Trophoblast cell (in vitro differentiated cells and primary cell): ENCODE results near the gene ALOX5AP.

Experiments
- DNase-seq, 2 donors: peaks; one replicate each; pipeline ENCODE4 v3.0.0-alpha.2; 2016
- H2AFZ ChIP-seq: 2 replicates; pipeline ENCODE4 v1.6.1; 2013; ENCODE audit warnings: low read length, moderate library complexity, mild to moderate bottlenecking; ENCODE audit not compliant: insufficient read depth, poor library complexity
- H2AK5ac ChIP-seq: 2 replicates; pipeline ENCODE4 v1.6.1; 2013; ENCODE audit warnings: mild to moderate bottlenecking, low read length
- H2BK120ac ChIP-seq: 2 replicates; pipeline ENCODE4 v1.6.1; 2013; ENCODE audit warnings: low read length, mild to moderate bottlenecking, moderate library complexity; ENCODE audit not compliant: insufficient read depth, poor library complexity
- H2BK12ac ChIP-seq: 2 replicates; pipeline ENCODE4 v1.6.1; 2013; ENCODE audit warnings: mild to moderate bottlenecking, low read length, moderate library complexity
- H2BK5ac ChIP-seq: 2 replicates; pipeline ENCODE4 v1.6.1; 2013; ENCODE audit warnings: low read length, low read depth, moderate library complexity, mild to moderate bottlenecking; ENCODE audit not compliant: poor library complexity
- H3K14ac ChIP-seq: 2 replicates; pipeline ENCODE4 v1.6.1; 2013; ENCODE audit warnings: mild to moderate bottlenecking, low read length
- H3K18ac ChIP-seq: 2 replicates; pipeline ENCODE4 v1.6.1; 2013; ENCODE audit warnings: mild to moderate bottlenecking, low read length
- H3K23ac ChIP-seq: 2 replicates; pipeline ENCODE4 v1.6.1; 2013; ENCODE audit warnings: low read length
- H3K27ac ChIP-seq: 2 replicates; pipeline ENCODE4 v1.5.1; 2013; ENCODE audit warnings: low read depth, mild to moderate bottlenecking, inconsistent platforms, low read length, moderate library complexity
- H3K27me3 ChIP-seq: 2 replicates; pipeline ENCODE4 v1.6.1; 2013; ENCODE audit warnings: inconsistent platforms, mild to moderate bottlenecking, low read length, moderate library complexity; ENCODE audit not compliant: insufficient read depth
- H3K36me3 ChIP-seq, 2 experiments: 1 replicate in 1 of 2; 2 replicates in 1 of 2; pipeline ENCODE4 v1.6.1; 2013; ENCODE audit warnings: low read length in 2 of 2, mild to moderate bottlenecking in 2 of 2, moderate library complexity in 1 of 2; ENCODE audit not compliant: insufficient read depth in 2 of 2, control insufficient read depth in 1 of 2
- H3K4ac ChIP-seq: 2 replicates; pipeline ENCODE4 v1.6.1; 2013; ENCODE audit warnings: low read depth, mild to moderate bottlenecking, low read length, moderate library complexity
- H3K4me1 ChIP-seq, 2 experiments: 1 replicate in 1 of 2; 2 replicates in 1 of 2; pipeline ENCODE4 v1.6.1; 2013; ENCODE audit warnings: low read length in 2 of 2, mild to moderate bottlenecking in 2 of 2, moderate library complexity in 1 of 2; ENCODE audit not compliant: insufficient read depth in 2 of 2, control insufficient read depth in 1 of 2
- H3K4me2 ChIP-seq: 2 replicates; pipeline ENCODE4 v1.6.1; 2013; ENCODE audit warnings: inconsistent platforms, mild to moderate bottlenecking, low read length, moderate library complexity
- H3K4me3 ChIP-seq: 2 replicates; pipeline ENCODE4 v1.5.1; 2013; ENCODE audit warnings: mild to moderate bottlenecking, low read depth, low read length, inconsistent platforms
- H3K79me1 ChIP-seq: one replicate; pipeline ENCODE4 v1.6.1; 2013; ENCODE audit warnings: low read length
- H3K79me2 ChIP-seq: 2 replicates; pipeline ENCODE4 v1.6.1; 2013; ENCODE audit warnings: low read length, mild to moderate bottlenecking; ENCODE audit not compliant: control insufficient read depth, insufficient read depth, poor library complexity
- H3K9ac ChIP-seq: 2 replicates; pipeline ENCODE4 v1.6.1; 2013; ENCODE audit warnings: mild to moderate bottlenecking, low read length
- H3K9me3 ChIP-seq: 2 replicates; pipeline ENCODE4 v1.6.1; 2013; ENCODE audit warnings: low read depth, mild to moderate bottlenecking, control low read depth, inconsistent platforms, low read length; ENCODE audit not compliant: insufficient read depth
- H4K12ac ChIP-seq: 2 replicates; pipeline ENCODE4 v1.6.1; 2013; ENCODE audit warnings: low read depth, mild to moderate bottlenecking, low read length, moderate library complexity
- H4K8ac ChIP-seq: 2 replicates; pipeline ENCODE4 v1.6.1; 2013; ENCODE audit warnings: low read depth, mild to moderate bottlenecking, low read length, moderate library complexity
- H4K91ac ChIP-seq: one replicate; pipeline ENCODE4 v1.6.1; 2013; ENCODE audit warnings: low read depth, mild to moderate bottlenecking, low read length, moderate library complexity
- WGBS: extraction: QIAGEN DNeasy Blood & Tissue Kit; methylation state at CpG from one replicate; pipeline ENCODE4 v1.1.7; 2013; ENCODE audit warnings: missing lambda C conversion rate; ENCODE audit not compliant: insufficient read length, insufficient coverage; ENCODE audit errors: extremely low coverage; 5-methylcytosine and 5-hydroxymethylcytosine counted together

ALOX5AP gene

GRCh38 chr13:30715372-30715756 lies 20.0 kb upstream of the ALOX5AP start:
- Histone ChIP-seq H3K23ac (no peak overlapping the region), H2AK5ac (no peak overlapping the region), H3K14ac (no peak overlapping the region), H3K4ac (no peak overlapping the region), H4K91ac (no peak overlapping the region), H3K79me2 (no peaks in the 10 kb centered on the region), H3K4me1 (peaks cover 3 to 14% of the 10 kb centered on the region in 2 experiments), H3K27ac (no peak overlapping the region), H3K27me3 (no peaks in the 10 kb centered on the region), H2BK5ac (no peak overlapping the region), H3K36me3 (no peaks in the 10 kb centered on the region), H4K12ac (no peak overlapping the region), H3K79me1 (no peaks in the 10 kb centered on the region), H2BK12ac (no peak overlapping the region), H3K9ac (no peak overlapping the region), H3K4me3 (no peak overlapping the region), H4K8ac (no peak overlapping the region), H3K9me3 (no peaks in the 10 kb centered on the region), H3K18ac (no peak overlapping the region), H3K4me2 (no peak overlapping the region), H2AFZ (no peak overlapping the region), H2BK120ac (no peak overlapping the region)
- no peak for DNase-seq
- no CpG with 5 or more reads among the region's 4 CpGs for WGBS

- Histone ChIP-seq H3K9me3 (no peaks in the 10 kb centered on the region), H3K36me3 (no peaks in the 10 kb centered on the region), H3K27ac (no peak overlapping the region), H3K79me1 (no peaks in the 10 kb centered on the region), H3K9ac (no peak overlapping the region), H3K18ac (no peak overlapping the region), H3K4me2 (no peak overlapping the region), H2AFZ (no peak overlapping the region), H2BK5ac (no peak overlapping the region), H3K79me2 (no peaks in the 10 kb centered on the region), H4K91ac (no peak overlapping the region), H3K27me3 (no peaks in the 10 kb centered on the region), H2BK12ac (no peak overlapping the region), H3K23ac (no peak overlapping the region), H4K12ac (no peak overlapping the region), H3K4me1 (peaks cover 3 to 14% of the 10 kb centered on the region in 2 experiments), H2AK5ac (no peak overlapping the region), H3K4ac (no peak overlapping the region), H3K4me3 (no peak overlapping the region), H4K8ac (no peak overlapping the region), H3K14ac (no peak overlapping the region), H2BK120ac (no peak overlapping the region)
- WGBS: no CpG with 5 or more reads among the region's 4 CpGs
- DNase-seq: no peak
Measured at GRCh38 chr13:30715837-30716236, 19.5 kb upstream of the ALOX5AP start.

- Histone ChIP-seq H3K9me3 (no peaks in the 10 kb centered on the region), H4K12ac (no peak overlapping the region)
Measured at GRCh38 chr13:30718661-30719524, 16.4 kb upstream of the ALOX5AP start.

GRCh38 chr13:30719525-30719914 lies 15.8 kb upstream of the ALOX5AP start:
- Histone ChIP-seq H3K9ac (no peak overlapping the region), H3K4me2 (no peak overlapping the region), H3K79me2 (no peaks in the 10 kb centered on the region), H3K4me1 (peaks cover 0 to 3% of the 10 kb centered on the region in 2 experiments), H3K18ac (no peak overlapping the region), H3K9me3 (no peaks in the 10 kb centered on the region), H2AFZ (no peak overlapping the region), H3K4me3 (no peak overlapping the region), H3K27me3 (no peaks in the 10 kb centered on the region), H3K36me3 (no peaks in the 10 kb centered on the region), H2BK120ac (no peak overlapping the region), H2AK5ac (no peak overlapping the region), H3K4ac (no peak overlapping the region), H4K12ac (no peak overlapping the region), H2BK5ac (no peak overlapping the region), H3K14ac (no peak overlapping the region), H2BK12ac (no peak overlapping the region), H3K79me1 (no peaks in the 10 kb centered on the region), H3K23ac (no peak overlapping the region), H4K91ac (no peak overlapping the region), H4K8ac (no peak overlapping the region), H3K27ac (no peak overlapping the region)
- WGBS: no CpG with 5 or more reads among the region's 4 CpGs
- no peak for DNase-seq

More at GRCh38 chr13:30718661-30719524, 16.4 kb upstream of the ALOX5AP start:
- no peak overlapping the region for H2AFZ ChIP-seq
- H2AK5ac ChIP-seq: no peak overlapping the region
- H3K79me2 ChIP-seq: no peaks in the 10 kb centered on the region
- no peak overlapping the region for H4K8ac ChIP-seq
- no peaks in the 10 kb centered on the region for H3K36me3 ChIP-seq
- no peak overlapping the region for H2BK120ac ChIP-seq
- H3K4me1 ChIP-seq: peaks cover 0 to 3% of the 10 kb centered on the region in 2 experiments
- no peak overlapping the region for H2BK5ac ChIP-seq
- H3K9ac ChIP-seq: no peak overlapping the region
- no peak overlapping the region for H3K18ac ChIP-seq
- H2BK12ac ChIP-seq: no peak overlapping the region
- H3K4me3 ChIP-seq: no peak overlapping the region
- H3K27ac ChIP-seq: no peak overlapping the region
- peak; percentile 59 to 78 for DNase-seq
- no CpG with 5 or more reads among the region's 9 CpGs for WGBS
- H4K91ac ChIP-seq: no peak overlapping the region
- H3K4ac ChIP-seq: no peak overlapping the region
- no peak overlapping the region for H3K4me2 ChIP-seq
- H3K79me1 ChIP-seq: no peaks in the 10 kb centered on the region
- no peaks in the 10 kb centered on the region for H3K27me3 ChIP-seq
- no peak overlapping the region for H3K23ac ChIP-seq
- no peak overlapping the region for H3K14ac ChIP-seq
